HG02763 (cell line): ENCODE results near the gene GNG2.

ENCODE experiments used
- ATAC-seq: cut with Tn5 transposase; IDR thresholded peaks from one replicate; pipeline ENCODE4 v1.9.1; 2021; ENCODE audit warnings: mild to moderate bottlenecking, moderate library complexity; ENCODE audit not compliant: unreplicated experiment

The GNG2 gene

DNA sequence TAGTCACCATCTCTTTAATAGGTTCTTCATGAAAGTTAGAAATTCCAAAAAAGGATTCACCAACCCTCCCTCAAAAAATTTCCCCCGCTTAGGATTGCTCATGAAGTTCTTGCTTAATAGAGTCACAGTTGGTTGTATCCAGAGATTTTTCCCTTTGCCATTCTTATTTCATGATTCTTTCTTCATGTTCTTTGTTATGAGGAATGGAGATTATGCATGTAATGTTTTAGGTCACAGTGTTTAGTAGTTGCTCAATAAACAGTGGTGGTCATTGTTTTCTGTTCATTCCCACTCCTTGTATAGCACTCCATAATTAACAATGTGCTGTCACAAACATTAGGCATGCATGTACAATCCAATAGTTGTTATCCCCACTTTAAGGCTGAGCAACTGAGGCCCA is 77.7 kb downstream of the GNG2 start:
- no peak for ATAC-seq

DNA sequence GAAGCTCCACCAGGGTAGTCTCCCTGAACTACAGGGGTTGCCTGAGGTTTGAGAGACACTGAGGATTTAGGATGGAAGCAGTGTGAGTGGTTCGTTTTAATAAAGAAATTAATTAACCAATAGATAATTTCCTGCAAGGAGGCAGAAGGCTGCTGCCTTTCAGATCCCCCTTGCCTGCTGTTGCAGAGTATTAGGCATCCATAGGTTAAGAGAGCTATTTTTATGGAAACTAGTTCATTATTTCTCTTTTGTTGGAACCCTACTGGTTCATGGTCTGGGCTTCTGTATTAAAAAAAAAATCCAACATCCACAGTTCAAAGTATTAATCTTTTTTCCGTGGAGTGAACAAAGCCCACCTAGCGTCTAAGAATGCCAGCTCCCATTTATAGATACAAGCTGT is 78.4 kb downstream of the GNG2 start:
- no peak for ATAC-seq

DNA sequence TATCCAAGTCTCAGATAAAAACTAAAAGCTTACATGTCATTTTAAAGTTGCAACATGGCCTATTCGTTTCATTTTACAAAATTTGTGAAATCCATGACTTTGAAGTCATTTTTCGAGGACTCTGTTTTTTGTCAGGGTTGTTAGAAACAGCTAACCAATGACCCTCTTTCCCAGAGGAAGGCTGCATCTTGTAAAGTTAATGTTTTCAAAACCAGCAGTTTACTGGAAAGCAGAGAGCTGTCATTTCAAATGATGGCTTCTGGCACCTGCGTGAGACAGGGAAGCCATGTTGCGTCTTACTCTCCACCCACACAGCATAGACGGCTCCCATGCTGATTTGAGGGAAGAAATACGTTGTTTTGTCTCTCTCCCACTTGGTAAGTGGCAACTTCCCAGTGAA is 78.8 kb downstream of the GNG2 start:
- no peak for ATAC-seq

DNA sequence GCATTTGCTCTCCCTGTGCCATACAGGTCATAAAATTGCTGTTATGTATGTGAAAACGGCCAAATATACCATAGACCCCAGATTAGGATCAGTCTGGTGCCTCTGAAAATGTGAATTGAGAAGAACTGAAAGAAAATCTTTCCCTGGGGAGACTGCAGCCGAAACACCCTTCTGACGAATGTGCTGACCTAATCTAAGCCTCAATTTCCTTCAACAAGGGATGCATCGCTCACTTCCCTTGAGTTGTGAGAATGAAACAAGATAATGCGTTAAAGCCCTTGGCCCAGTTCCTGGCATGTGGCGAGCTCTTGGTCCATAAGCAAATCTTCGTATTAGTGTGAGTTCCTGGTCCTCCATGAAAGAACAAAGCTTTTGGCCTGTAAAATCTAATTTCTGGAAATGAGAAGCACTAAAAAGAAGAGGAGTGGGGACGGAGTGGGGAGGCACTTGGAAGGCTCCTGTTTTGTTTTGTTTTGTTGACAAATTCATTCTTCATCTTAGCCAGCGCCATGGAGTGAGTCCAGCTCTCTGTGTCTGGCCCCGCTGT is 79.4 kb downstream of the GNG2 start:
- no peak for ATAC-seq

DNA sequence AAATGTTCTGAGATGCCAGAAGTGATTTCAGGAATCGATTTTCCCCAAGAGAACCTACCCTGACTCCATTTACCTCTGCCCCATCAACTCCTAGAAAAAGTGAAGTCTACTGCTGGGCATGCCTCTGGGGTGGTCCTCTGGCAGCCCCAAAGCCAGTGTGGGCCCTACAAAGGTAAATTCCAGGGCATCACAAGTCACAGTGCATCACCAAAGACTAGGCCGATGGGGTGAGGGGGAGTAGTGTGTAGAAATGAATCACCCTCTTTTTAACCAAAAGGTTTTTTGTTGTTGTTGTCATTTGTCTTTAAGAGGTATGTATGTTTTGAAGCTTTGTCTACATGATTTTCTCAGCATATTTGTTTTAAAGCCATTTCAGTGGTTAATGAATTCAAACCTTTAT is 82.6 kb downstream of the GNG2 start:
- ATAC-seq = no peak

DNA sequence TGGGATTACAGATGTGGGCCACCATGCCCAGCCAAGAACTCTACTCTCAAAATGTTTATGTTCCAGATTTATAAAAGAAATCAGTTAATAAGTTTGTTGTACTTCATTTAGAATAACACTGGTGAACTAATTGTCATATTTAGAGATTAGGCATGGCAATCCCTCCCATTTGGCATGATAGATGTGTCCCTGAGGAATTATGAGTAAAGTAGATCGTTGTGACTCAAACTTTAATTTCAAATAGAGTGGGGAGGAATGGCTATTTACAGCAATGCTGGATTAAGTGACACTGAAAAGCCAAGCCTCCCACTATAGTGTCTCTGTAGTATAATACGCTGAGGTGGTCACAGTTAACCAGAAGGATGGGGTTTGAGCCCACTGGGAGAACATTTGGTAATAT is 89.6 kb downstream of the GNG2 start:
- ATAC-seq = no peak

DNA sequence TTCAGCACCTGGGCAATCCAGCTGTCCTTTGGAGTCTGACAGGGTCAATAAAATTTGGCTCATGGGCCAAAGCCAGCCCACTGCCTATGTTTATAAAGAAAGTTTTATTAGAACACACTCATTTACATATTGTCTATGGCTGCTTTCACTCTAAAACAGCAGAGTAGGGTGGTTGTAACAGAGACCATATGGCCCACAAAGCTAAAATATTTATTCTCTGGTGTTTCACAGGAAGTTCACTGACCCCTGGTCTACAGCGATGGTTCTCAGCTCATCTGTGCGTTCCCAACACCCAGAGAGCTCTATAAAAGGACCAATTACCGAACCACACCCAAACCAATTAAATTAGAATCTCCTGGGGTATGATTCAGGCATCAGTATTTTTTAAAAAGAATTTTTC is 91.2 kb downstream of the GNG2 start:
- ATAC-seq = no peak

DNA sequence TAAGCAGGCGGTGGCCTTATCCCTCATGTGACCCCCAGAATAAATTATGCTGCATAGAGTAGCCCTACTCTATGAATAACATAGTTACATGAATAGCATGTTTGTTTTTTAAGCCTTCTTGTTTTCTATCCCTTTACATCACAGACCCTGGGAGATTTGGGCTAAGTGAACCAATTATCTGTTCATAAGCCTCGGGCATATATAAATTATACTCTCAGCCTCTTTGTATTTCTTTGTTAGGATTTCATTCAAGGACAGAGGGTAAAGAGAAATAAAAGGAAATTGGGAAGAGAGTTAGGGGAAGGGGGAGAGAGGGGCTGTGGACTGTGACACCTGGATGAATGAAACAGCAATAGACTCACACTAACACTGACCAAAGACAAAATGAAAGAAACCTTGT is 93.6 kb downstream of the GNG2 start:
- ATAC-seq = no peak

DNA sequence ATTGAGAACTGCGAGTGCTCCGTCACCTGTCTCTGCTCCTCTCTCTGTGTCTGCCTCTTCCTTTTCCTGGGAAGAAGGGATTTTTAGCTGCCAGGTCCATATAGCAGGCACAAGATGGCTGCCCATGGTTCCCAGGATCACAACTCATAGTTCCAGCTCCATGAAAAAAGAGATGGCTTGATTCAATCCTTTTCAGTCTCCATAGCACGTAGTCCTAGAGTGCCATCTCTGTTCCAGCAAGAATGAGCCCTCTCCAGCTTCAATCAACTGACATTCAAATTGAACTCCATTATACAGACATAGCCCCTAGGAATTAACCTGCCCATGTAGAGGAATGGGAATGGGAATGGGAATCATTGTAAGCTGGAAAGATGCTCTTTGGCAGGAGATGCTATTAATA is 94.2 kb downstream of the GNG2 start:
- no peak for ATAC-seq

DNA sequence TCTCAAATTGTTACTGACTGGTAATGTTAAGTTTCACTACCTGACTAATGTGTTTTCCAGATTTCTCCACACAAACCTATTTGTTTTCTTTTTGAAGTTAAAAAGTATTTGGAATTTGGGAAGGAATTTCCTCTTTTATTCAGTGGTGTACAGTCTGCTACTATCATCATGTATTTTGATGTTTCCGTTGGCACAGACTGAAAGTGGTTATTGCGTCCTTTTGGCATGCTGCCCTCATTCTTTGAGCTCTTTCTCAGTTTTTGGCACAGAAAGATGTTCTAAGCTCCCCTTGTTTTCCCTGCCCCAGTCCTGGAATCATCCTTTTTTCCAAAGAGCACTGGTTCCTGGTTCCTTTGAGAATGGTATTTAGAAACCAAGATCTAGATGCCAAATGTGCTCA is 97.5 kb downstream of the GNG2 start:
- ATAC-seq = no peak

DNA sequence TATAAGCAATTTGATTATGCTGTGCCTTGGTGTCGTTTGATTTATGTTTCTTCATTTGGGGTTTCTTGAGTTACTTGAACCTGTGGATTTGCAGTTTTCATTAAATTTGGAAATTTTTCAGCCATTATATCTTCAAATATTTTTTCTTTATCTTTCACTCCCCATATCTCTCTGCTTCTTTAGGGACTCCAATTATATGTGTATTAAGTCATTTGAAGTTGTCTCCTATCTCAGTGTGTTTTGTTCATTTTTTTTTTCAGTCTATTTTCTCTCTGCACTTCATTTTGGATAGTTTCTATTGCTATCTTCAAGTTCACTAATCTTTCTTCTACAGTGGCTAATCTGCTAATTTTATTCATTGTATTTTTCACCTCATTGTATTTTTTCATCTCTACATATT is 99.5 kb downstream of the GNG2 start:
- ATAC-seq = no peak

DNA sequence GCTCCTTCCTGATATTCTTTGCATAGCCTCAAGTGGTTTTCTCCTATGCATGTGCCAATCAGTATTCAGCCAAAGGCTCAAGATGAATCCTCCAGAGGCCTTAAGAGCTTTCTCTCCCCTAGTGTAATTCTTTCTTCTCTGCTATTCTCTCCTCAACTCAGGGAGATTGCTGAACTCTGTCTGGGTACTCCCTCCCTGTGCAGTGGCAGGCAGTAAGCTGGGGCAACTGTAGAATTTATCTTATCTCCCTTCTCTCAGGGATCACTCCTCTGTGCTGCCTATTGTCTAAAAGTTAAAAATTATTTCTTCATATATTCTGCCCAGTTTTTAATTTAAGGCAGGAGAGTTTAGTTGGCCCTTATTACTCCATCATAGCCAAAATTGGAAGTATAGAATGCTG is 100.5 kb downstream of the GNG2 start:
- no peak for ATAC-seq

DNA sequence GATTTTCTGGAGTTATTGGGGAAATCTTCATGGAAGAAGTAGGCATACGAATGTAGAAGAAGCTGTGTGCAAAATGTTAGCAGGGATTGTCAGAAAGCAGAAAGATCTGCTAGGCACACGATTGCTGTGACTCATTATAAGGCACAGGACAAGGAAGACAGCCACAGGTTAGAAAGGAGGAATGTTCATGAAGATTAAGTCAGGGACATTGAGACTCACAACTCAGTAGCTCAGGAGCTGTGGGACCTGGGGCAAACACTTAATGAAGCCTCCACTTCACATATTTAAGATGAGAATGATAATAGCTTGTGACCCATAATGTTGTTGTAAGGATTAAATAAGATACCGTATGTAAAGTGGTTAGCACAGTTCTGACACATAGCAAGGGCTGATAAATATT is 102.3 kb downstream of the GNG2 start:
- ATAC-seq = no peak

DNA sequence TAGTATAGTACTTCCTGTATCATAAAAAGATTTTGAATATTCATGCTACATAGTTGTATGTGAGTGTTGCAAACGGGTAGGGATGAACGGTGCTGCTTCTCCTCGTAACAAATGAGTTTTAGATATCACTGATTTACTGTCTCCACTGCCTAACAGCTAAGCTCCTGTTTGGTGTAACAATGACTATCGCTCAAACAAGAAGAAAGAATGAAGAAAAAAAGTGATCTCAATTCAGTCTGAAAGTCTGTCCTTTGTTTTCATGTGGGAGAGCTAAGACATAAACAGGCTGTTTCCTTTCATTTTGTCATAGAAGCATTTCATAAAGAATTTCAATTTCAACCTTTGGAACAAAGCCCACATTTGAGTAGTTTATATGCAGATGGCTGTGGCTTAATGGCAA is 102.9 kb downstream of the GNG2 start:
- no peak for ATAC-seq

DNA sequence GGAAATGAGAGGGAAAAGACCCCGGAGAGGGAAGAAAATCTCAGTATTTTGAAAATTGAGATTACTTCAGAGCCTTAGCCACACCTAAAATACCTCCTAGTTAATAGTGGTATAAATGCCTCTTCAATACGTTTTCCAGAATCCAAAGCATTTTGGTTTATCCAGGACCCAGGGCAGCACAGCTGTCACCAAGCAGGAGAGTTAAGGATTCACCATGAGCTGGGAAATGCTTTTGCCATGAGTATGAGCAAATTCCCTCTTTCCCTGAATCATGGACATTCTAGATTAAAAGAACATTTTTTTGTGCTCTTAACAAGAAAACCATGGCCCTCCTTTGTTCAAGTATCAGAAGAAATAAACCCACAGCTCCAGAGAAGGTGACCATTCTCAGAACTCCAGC is 107.1 kb downstream of the GNG2 start:
- ATAC-seq = no peak

DNA sequence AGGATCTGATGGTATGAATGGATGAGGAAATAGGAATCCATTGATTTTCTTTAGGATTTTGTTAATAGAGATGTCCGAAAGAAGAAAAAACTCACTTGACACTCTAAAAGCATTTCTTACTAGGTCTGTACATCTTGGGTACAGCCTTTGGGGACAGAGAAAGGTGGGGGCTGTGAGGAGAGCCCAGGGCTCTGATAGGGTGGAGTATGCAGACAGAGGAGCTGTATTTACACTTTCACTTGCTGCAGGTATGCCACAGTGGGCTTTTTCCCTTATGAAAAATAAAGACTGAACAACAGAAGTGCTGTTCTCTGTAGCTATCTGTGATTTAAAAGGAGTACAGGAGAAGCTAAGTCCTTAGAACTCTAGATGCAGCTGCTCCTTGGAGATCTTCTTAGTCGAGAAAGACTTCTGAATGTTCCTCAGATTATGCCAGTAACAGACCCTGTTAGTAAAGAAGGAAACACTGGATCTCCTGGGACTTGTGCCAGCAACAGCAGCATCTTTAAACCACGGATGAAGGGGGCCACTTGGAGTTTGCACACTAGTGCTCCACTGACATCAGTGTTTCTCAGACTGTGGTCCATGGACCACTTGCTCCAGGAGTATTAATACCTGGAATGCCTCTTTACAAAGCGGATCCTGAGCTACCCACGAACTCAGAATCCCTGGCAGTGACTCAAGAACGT is 109.6 kb downstream of the GNG2 start:
- ATAC-seq = no peak

DNA sequence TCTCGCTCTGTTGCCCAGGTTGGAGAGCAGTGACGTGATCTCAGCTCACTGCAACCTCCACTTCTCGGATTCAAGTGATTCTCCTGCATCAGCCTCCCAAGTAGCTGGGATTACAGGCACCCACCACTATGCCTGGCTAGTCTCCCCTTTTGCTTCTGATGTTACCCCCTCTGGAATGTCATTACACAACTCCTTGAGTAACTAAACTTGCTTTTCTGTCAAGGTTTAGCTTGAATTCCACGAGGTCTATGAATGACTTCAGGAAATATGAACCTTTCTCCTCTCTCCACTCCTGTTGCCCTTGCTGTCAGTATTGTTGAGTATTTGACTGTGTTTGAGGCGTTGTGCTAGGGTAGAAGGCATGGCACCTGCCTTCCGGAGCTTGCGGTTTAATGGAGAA is 112.2 kb downstream of the GNG2 start:
- ATAC-seq = no peak

DNA sequence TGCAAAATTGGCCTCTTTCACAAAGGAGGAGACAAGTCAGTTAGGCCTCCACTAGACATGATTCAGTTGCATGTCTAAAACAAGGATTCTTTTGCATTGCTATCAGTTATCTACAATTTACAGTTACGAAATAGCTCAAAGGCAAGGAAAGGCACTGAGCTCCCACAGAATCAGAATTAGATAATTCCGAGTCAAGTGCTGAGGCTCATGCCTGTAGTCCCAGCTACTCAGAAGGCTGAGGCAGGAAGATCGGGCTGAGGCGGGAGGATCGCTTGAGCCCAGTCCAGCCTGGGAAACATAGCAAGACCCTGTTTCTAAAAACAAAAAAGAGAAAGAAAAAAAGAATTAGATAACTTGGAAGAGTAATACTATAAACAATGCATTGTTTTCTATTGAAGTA is 116.7 kb downstream of the GNG2 start:
- ATAC-seq = no peak

DNA sequence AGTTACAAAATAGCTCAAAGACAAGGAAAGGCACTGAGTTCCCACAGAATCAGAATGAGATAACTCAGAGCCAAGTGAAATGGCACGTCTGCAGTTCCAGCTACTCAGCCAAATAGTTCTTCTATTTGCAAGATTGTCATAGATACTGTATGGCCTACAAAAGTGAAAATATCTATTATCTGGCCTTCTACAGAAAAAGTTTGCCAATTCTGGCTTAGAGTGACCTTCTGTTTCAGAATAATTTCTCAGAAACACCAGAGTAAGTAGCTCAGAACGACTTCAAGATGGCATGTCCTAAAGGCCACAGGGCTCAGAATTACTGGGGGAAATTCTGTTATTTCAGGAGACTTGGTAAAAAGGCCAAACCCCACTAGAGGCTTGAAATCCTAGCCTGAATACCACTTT is 118.3 kb downstream of the GNG2 start:
- no peak for ATAC-seq

DNA sequence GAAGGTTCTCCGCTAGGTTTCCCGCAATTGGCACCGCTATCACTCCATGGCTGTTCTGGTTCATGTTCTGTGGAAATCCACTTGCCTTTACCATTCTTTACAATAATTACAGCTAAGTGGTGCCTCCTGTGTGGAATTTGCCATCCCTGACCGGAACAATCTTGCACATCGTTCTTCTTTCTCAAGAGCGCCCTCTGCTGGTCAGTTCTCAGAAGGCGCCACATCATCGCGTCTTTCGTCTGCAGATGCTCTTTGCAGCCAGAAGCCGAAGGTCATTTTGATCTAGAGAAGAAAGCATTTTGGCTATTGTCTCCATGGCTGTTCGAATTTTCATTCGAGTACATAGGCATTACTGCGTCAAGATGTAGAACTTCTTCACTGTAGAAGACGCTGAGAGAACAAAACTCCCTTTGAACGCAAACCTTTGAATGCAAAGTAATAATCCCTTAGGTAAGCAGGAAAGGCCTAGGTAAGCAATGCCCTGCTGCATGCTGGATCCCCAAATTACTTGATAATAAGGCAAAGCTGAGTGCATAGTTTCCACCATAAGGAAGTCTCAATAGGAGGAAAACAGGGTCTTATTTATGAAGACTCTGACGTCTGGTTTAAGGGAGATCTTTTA is 118.8 kb downstream of the GNG2 start:
- no peak for ATAC-seq

DNA sequence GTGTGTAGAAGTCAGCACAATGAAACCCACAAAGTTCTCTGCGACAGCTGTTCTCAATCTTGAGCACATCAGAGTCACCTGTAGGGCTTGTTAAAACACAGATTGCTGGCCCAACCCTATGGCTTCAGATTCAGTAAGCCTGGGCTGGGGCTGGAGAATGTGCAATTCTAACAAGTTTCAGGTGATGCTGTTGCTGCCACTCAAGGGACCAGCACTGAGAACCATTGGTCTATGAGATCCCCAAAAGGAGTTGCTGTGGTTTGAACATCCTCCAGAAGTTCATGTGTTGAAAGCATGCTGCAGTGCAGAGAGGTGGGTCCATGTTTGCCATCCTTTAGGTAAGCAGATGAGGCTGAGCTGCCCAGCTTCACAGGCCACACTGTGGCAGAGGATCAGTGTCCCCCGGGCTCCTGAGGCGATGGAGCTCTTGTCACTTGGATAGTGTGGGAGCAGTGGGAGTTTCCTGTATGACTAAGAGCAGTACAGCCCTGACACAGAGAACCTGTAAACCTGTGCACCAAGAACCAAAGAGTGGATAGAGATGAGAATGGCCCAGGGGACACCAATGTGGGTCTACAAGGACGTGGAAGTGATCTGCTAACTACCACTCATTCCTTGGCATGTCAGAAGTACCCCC is 120.9 kb downstream of the GNG2 start:
- ATAC-seq = peak; percentile 53

DNA sequence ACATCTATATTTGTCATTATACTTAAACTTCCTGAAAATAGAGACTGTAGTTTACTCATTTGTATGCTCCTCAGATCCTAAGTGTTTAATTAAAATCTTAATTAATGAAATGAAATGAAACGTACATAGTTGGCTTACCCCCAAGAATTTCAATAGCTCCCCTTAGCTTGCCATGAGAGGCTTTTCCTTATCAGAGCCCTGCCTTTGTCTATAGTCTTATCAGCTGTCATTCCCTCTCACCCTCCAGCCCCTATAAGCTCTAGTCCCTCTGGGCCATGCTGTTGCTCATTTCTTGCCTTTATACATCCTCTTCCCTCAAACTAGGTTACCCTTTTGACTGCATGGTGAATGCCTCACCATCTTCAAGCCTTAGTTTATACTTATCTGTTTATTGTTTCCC is 127.8 kb downstream of the GNG2 start:
- ATAC-seq = no peak
